Activated T-helper 1 cell treated with anti-CD3 and anti-CD28 coated beads, Interleukin-2, amount 50 U/mL, for 16 hours (primary cell): ENCODE data around the gene MSANTD3.
A peak's percentile ranks its signal among the peaks of the same experiment; 100 is the strongest.

Source experiments
- DNase-seq, 2 donors: peaks; one replicate each; pipeline ENCODE4 v3.0.0-alpha.2; 2020; ENCODE audit warnings: low read depth in 1 of 2, low spot score in 1 of 2

Gene MSANTD3

GRCh38 chr9:100465274-100465673, 38.3 kb downstream of the MSANTD3 start:
- no peak for DNase-seq

- DNase-seq: no peak
These were observed 38.8 kb downstream of the MSANTD3 start for GRCh38 chr9:100465761-100466160.

- no peak for DNase-seq
These were observed 39.4 kb downstream of the MSANTD3 start for GRCh38 chr9:100466171-100466828.

- DNase-seq: no peak
These were observed 39.9 kb downstream of the MSANTD3 start for GRCh38 chr9:100466829-100467221.

GRCh38 chr9:100468041-100468440, 41.1 kb downstream of the MSANTD3 start:
- DNase-seq: no peak

- DNase-seq: no peak
These were observed 45.3 kb downstream of the MSANTD3 start for GRCh38 chr9:100472268-100472667.

- peak in 1 of 2 donors; percentile 11 for DNase-seq
These were observed 45.9 kb downstream of the MSANTD3 start, which contains the start of gene TMEFF1 for GRCh38 chr9:100472788-100473275. Gene TMEFF1, plus strand, starts transcription at chr9:100473149. Its CDS starts 396 bp downstream, at chr9:100473545.

- DNase-seq: no peak
These were observed 46.5 kb downstream of the MSANTD3 start for GRCh38 chr9:100473276-100474081.

GRCh38 chr9:100474082-100474923, 47.4 kb downstream of the MSANTD3 start:
- no peak for DNase-seq

GRCh38 chr9:100474924-100475276, 48.0 kb downstream of the MSANTD3 start:
- no peak for DNase-seq

- no peak for DNase-seq
These were observed 50.3 kb downstream of the MSANTD3 start for GRCh38 chr9:100477241-100477640.

GRCh38 chr9:100478192-100478591, 51.2 kb downstream of the MSANTD3 start:
- DNase-seq: no peak

GRCh38 chr9:100479820-100480219, 52.9 kb downstream of the MSANTD3 start:
- DNase-seq: no peak

- no peak for DNase-seq
These were observed 58.3 kb downstream of the MSANTD3 start for GRCh38 chr9:100485196-100485595.

- no peak for DNase-seq
These were observed 59.7 kb downstream of the MSANTD3 start for GRCh38 chr9:100486479-100487176.

GRCh38 chr9:100488177-100488576, 61.2 kb downstream of the MSANTD3 start:
- no peak for DNase-seq

- no peak for DNase-seq
These were observed 62.9 kb downstream of the MSANTD3 start for GRCh38 chr9:100489836-100490235.

- DNase-seq: no peak
These were observed 66.0 kb downstream of the MSANTD3 start for GRCh38 chr9:100492952-100493351.

- no peak for DNase-seq
These were observed 71.6 kb downstream of the MSANTD3 start for GRCh38 chr9:100498592-100498991.

GRCh38 chr9:100499460-100499859, 72.5 kb downstream of the MSANTD3 start:
- DNase-seq: no peak

- DNase-seq: no peak
These were observed 72.9 kb downstream of the MSANTD3 start for GRCh38 chr9:100499866-100500265.
